GM21619 (cell line): ENCODE data around the gene LLGL2.
"Not testable (repeated sequence)": the region's sequence is repeated elsewhere in the genome, so short reads cannot be mapped to it uniquely, and the experiment has no call there.

Experiments used
- ATAC-seq: cut with Tn5 transposase; IDR thresholded peaks from one replicate; pipeline ENCODE4 v1.9.1; 2021; ENCODE audit not compliant: unreplicated experiment

LLGL2 gene

GRCh38 chr17:75589919-75590303, 64.4 kb downstream of the LLGL2 start:
- no peak for ATAC-seq

DNA sequence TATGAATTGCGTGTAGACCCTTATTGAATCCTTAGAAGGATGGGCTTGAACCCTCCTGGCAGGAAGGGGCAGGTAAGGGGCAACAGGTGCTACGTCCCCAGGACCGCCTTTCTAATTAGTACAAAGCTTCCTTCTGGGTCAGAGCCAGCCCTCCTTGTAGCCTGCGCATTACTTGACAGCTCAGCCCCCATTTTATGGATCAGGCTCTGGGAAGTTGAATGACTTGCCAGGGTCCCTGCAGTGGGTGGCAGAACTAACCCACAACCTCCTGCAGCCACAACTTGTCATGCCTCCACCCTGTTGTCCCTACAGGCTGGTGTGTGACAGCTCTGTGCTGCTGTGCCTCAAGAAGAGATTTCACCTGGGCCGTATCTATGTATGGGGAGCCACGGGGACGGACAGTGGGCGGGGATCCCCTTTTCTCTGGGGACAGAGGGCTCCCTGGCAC, 64.8 kb downstream of the LLGL2 start:
- no peak for ATAC-seq

DNA sequence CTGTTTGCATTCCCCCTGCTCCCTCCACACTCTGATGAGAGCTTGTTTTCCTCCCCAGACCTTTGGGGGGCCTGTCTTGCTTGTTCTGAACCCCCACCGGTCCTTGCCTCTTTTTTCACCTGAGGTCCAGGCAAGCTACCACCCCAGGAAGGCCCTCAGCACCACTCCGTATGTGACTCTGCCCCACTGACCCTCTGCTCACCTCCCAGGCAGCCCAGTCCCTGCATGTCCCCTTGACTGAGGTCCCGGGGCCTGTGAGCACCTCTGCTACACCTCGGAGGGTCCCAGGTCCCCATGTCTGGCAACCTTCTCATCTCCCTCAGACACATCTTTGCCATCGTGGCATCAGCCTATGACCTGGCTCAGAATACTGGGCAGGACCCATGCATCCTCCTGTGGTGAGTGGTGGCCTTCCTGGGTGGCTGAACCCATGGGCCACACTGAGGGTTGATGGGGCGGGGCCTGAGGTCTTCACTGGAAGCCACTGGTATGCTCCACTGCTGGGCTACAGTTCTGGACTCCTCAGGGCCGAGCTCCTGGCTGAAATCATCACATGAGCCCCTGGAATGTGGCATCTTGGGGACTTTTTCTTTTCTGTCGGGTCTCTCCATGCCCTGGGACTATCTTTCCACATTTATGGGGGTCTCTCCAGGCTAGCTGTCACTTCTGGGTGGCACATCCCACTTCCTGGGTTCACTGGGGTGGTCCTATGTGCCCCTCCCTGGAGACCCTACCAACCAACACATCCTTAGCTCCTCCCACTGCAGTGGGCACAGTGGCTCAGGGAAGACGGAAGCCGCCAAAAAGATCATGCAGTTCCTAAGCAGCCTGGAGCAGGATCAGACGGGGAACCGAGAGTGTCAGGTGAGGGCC, 65.6 kb downstream of the LLGL2 start:
- ATAC-seq = no peak

DNA sequence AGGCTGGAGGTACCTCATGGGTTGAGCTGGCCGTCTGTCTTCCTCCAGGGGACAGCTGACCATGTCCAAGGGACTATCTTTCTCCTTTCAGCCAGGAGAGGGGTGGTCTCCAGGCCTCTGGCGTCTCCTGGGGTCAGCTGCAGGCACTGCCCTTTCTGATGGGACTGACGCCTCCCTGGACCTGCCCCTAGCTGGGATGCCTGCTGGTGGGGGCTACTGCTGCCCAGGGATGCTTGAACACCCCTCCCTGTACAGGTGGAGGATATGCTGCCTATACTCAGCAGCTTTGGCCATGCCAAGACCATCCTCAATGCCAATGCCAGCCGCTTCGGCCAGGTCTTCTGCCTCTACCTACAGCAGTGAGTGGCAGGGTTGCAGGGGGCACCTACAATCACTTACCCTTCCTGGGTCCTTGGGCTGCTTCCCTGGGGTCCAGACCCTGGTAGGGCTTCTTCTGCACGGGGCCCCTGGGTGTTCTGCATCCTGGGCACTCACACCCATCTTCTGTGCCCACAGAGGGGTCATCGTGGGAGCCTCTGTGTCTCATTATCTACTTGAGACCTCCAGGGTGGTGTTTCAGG, 66.3 kb downstream of the LLGL2 start:
- ATAC-seq = no peak

GRCh38 chr17:75592348-75593020, 67.0 kb downstream of the LLGL2 start:
- no peak for ATAC-seq

DNA sequence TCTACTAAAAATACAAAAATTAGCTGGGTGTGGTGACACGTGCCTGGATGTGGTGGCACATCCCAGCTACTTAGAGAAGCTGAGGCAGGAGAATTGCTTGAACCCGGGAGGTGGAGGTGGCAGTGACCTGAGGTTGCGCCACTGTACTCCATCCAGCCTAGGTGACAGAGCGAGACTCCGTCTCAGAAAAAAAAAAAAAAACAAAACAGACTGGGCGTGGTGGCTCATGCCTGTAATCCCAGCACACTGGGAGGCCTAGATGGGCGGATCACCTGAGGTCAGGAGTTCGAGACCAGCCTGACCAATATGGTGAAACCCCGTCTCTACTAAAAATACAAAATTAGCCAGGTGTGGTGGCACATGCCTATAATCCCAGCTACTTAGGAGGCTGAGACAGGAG, 67.9 kb downstream of the LLGL2 start:
- ATAC-seq = not testable (repeated sequence)

GRCh38 chr17:75594499-75595283, 69.2 kb downstream of the LLGL2 start:
- ATAC-seq = no peak

DNA sequence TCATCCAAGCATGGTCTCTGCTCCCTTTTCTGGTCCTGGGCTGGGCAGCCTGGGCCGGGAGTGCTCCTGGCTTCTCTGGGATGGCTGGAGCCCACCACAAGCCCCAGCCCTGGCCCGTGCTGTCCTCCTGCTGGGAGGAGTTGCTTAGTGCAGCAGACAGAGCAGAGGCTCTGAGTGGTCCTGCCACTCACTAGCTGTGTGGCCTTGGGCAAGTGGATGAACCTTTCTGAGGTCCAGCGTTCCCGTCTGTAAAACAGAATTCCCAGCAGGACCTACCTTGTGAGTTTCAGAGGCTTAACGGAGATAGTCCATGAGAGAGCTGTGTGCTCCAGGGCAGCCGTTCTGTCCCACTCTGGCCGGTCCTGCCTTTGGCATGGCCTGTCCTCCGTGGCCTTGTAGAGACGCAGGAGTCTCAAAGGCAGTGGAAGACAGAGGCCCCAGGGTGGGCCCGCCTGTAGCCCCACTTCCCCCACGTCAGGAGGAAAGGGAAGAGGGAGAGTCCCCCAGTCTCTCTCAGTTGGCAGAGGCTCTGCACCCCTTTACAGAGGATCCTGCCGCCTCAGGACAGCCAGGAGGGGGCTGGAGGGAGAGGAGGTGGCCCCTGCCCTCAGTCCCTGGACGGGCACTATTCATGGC, 69.9 kb downstream of the LLGL2 start:
- no peak for ATAC-seq

- no peak for ATAC-seq
Measured at GRCh38 chr17:75595920-75596313, 70.4 kb downstream of the LLGL2 start.

DNA sequence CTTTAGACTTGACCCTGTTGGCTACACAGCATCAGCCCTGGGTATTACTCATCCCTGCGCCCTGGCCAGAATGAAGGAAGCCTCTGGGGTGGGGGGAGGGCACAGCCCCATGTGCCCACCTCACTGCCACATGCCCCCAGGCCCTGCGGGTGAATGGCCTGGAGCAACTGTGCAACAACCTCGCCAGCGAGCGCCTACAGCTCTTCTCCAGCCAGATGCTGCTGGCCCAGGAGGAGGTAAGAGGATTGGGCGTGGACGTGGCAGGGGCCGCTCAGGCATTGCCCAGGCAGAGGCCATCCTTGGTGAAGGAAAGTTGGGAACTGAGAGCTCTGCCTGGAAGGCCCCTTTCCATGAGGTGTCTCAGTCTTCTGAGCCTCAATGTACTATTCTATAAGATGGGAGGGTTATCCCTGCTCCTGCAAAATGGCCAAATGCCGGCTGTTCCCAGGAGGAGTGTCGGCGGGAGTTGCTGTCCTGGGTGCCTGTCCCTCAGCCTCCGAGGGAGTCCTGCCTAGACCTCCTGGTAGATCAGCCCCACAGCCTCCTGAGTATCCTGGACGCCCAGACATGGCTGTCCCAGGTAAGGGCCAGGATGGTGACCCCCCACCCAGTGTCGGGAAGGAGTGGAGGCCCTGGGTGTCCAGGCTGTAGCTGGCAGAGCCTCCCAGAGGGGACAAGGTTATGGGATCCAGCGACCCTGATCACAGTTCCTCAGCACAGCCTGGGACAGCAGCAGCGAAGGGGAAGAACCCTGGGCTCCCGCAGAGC, 71.0 kb downstream of the LLGL2 start:
- no peak for ATAC-seq

DNA sequence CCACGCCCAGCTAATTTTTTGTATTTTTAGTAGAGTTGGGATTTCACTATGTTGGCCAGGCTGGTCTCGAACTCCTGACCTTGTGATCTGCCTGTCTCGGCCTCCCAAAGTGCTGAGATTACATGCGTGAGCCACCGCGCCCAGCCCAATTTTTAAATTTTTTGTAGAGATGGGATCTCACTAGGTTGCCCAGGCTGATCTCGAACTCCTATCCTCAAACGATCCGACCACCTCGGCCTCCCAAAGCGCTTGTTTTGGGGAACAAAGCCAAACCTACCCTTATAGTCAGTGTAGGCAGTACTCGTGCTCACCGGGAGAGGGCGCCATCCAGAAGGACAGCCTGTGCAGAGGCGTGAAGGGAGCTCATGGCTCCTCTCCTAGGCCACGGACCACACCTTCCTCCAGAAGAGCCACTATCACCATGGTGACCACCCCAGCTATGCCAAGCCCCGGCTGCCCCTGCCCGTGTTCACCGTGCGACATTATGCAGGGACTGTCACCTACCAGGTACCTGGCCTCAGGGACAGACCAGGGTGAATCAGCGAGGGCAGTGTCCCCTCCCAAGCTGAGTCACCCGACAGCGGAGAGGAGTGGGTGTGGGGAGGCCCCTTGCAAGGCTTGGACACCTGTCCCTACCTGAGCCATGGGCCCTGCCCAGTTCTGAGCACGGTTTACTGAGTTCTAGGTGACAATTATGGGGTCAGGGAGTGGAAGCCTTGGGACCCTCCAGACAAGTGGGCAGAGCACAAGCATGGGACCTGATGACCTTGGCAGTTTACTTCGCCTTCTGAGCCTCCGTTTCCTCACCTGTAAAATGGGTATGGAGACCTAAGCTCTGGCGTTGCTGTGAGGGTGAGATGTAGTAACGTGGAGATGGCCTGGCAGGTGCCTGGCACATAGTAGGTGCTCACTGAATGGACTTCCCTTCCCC, 75.8 kb downstream of the LLGL2 start:
- ATAC-seq = no peak

DNA sequence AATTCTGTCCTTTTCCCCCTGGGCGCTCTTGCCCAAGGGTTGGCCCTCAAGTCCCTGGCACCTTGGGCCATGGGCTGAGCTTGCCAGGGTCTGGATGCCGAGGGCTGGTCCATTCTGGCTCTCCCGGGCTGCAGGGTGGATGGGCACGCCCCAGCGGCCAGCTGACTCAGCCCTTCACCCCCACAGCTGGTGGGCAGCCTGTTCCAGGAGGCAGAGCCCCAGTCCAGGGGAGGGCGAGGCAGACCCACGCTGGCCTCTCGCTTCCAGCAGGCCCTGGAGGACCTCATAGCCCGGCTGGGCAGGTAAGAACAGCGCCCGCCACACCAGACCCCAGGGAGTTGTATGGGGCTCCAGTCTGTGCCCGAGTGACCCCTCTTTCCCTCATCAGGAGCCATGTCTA, 77.1 kb downstream of the LLGL2 start:
- no peak for ATAC-seq

DNA sequence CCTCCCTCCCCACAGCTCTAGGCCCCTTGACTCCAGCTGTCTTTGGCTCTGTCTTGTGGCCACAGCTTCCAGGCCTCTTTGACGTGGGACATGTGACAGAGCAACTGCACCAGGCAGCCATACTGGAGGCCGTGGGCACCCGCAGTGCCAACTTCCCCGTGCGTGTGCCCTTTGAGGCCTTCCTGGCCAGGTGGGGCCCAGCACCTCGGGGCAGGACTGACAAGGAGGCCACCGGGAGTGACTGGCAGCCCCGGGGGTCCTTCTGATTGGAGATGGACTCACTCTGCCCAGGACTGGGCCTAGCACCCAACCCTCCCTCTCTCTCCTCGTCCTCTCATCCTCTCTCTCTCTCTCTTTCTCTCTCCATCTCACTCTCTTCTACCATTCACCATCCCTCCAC, 77.6 kb downstream of the LLGL2 start:
- no peak for ATAC-seq

GRCh38 chr17:75604034-75604695, 78.7 kb downstream of the LLGL2 start:
- ATAC-seq = no peak

DNA sequence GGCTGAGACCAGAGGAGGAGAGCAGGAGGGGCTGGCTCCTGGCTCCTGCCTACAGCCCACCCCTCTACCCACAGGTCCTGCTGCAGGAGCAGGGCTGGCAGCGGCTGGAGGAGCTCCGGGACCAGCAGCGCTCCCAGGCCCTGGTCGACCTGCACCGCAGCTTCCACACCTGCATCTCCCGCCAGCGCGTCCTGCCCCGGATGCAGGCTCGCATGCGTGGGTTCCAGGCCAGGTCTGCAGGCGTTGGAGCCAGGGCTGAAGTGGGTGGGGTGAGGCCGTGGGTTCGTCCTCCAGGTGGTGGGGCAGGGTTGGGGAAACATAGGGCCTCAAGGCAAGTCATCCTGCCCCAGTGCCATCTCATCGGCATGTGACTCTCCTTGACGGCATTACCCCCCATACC, 80.3 kb downstream of the LLGL2 start:
- ATAC-seq = no peak

GRCh38 chr17:75607086-75607485, 81.6 kb downstream of the LLGL2 start:
- ATAC-seq = no peak

- ATAC-seq = no peak
Measured at GRCh38 chr17:75610103-75610984, 84.8 kb downstream of the LLGL2 start.
